HG03558 (cell line): ENCODE results near the gene CACFD1.
"Not testable (repeated sequence)": the region's sequence is repeated elsewhere in the genome, so short reads cannot be mapped to it uniquely, and the experiment has no call there.

ENCODE experiments used
- ATAC-seq: cut with Tn5 transposase; IDR thresholded peaks from one replicate; pipeline ENCODE4 v1.9.1; 2021; ENCODE audit warnings: moderate number of reproducible peaks; ENCODE audit not compliant: unreplicated experiment; ENCODE audit errors: extremely low read depth

The CACFD1 gene

DNA sequence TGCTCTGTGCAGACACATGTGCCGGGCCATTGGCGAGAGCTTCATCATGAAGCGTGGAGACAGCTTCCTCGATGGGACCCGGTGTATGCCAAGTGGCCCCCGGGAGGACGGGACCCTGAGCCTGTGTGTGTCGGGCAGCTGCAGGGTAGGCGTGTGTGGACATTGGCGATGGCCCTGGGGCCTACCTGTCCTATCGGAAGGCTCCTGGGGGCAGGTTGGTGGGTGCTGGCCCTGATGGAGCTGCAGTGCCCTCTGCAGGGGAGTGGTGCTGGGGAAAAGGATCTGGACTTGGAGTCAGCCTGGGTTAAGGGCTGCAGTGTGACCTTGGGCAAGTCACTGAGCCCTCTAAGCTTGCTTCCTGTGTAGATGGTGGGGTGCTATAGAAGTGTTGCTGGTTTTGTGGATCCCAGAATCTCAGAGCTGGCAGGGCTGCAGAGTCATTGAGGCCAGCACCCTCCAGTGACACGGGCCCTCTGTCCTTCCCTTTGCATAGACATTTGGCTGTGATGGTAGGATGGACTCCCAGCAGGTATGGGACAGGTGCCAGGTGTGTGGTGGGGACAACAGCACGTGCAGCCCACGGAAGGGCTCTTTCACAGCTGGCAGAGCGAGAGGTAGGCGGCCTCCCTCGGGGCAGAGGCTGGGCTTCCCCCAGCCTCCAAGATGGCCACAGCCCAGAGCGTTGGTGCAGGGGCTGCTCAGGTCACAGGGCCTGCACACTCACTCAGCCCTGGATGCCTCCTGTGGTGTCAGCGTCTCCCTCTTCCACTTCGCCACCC, 21.8 kb upstream of the CACFD1 start:
- ATAC-seq, result no peak

DNA sequence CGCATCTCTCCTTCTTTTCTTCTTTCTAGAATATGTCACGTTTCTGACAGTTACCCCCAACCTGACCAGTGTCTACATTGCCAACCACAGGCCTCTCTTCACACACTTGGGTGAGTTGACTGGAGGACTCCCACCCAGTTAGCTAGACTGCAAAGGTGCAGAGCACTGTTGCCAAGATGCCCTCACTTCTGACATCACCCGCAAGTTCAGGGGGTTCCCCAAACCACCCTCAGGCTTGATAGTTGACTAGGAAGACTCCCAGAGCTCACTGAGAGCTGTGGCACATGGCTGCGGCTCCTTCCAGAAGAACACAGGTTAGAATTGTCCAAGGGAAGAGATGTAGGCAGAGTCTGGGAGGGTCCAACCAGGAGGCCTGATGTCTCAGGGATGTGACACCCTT, 20.4 kb upstream of the CACFD1 start:
- ATAC-seq, result no peak

DNA sequence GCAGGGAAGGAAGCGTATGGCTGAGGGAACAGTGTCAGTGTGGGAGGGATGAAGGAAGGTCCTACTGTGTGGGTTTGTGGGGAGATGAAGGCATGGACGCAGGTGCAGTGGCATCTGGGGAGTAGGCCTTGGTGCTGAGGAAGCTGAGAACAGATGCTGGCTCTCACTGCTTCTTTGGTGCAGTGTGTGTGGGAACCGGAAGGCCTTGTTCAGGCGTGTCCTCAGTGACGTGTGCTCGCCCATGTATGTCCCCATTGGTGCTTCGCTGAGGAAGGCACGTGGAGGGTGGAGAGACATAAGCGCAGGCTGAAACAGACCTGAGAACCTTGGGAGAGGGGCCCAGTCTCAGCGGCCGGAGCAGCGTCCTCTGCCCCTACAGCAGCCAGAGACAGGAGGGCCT, 18.9 kb upstream of the CACFD1 start:
- no peak for ATAC-seq

- no peak for ATAC-seq
These were observed 18.2 kb upstream of the CACFD1 start for GRCh38 chr9:133441571-133441970.

- no peak for ATAC-seq
These were observed 16.5 kb upstream of the CACFD1 start for GRCh38 chr9:133443248-133443647.

- ATAC-seq, result no peak
These were observed 15.8 kb upstream of the CACFD1 start for GRCh38 chr9:133443982-133444381.

DNA sequence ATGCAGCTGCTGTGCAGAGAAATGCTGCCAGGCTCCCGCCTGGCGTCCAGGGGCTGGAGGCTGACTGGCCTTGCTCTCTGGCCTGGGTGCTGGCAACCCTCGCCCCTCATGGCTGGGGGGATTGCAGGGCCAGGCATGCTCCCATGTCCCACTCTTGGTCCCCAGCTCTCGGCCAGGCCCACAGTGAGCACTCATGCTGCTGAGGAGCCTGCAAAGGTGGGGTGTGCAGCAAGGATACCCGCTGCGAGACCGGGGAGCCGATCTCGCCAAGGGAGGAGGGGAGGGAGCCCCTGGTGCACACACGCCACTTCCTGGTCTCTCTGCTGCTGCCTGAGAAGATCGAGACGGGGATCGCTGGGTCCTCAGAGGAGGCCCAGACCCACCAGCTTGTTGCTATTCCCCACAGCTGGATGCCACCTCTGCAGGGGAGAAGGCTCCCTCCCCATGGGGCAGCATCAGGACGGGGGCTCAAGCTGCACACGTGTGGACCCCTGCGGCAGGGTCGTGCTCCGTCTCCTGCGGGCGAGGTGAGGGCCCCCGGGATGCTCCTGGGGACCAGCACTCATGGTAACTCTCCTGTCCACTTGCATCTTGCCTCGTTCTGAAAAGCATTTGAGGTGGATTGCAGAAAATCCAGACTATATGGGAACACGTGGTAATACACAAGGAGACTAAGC, 14.3 kb upstream of the CACFD1 start:
- ATAC-seq, result no peak

DNA sequence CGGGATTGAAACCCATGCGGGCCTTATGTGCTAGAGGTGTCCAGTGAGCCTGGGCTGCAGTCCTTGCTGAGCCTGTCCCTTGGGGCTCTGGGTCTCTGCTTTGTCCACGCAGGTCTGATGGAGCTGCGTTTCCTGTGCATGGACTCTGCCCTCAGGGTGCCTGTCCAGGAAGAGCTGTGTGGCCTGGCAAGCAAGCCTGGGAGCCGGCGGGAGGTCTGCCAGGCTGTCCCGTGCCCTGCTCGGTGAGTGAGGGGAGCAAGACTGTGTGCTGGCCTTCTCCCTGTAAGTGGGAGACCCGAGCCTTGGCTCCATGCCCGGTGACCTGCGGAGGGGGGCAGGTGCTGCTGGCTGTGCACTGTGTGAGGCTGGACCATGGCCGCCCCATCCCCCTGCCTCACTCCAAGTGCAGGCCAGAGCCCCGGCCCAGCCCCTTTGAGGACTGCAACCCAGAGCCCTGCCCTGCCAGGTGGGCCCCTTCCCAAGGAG, 11.2 kb upstream of the CACFD1 start:
- no peak for ATAC-seq

- ATAC-seq, result no peak
These were observed 10.0 kb upstream of the CACFD1 start for GRCh38 chr9:133449760-133450159.

GRCh38 chr9:133451865-133452264, 7.9 kb upstream of the CACFD1 start:
- not testable (repeated sequence) for ATAC-seq

DNA sequence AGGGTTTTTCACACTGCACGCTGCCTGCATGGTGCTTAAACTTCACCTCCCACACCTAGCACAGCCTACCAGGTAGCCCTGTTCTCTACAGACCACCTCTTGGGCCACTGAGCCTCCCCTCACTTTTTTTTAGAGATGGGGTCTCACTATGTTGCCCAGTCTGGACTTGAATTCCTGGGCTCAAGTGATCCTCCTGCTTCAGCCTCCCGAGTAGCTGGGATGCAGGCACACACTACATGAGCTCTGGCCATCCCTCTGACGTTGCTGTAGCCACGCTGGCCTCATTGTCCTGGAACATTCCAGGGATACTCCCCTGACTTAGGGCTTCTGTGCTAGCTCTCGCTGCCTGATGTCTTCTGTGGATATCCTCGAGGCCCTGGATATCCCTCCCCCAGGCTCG, 7.2 kb upstream of the CACFD1 start:
- no peak for ATAC-seq

DNA sequence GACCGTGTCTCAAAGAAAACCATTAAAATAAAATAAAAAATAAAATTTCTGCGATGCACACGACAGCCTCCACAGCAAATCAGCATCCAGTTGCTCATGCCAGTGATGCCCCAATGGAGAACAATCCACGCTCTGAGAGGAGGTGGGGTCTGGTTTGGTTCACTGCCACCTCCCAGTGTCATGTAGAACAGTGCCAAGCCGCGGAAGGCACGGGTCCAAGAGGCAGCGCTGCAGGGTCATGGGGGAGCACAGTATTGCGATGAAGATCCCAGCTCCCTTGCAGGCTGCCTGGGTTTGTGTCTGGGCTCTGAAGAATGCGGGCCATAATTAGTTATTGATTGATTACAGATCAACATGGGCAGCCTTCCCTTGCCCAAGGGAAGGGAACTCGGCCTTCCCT, 6.1 kb upstream of the CACFD1 start:
- ATAC-seq, result no peak

- no peak for ATAC-seq
These were observed 5.5 kb upstream of the CACFD1 start for GRCh38 chr9:133454325-133454724.

DNA sequence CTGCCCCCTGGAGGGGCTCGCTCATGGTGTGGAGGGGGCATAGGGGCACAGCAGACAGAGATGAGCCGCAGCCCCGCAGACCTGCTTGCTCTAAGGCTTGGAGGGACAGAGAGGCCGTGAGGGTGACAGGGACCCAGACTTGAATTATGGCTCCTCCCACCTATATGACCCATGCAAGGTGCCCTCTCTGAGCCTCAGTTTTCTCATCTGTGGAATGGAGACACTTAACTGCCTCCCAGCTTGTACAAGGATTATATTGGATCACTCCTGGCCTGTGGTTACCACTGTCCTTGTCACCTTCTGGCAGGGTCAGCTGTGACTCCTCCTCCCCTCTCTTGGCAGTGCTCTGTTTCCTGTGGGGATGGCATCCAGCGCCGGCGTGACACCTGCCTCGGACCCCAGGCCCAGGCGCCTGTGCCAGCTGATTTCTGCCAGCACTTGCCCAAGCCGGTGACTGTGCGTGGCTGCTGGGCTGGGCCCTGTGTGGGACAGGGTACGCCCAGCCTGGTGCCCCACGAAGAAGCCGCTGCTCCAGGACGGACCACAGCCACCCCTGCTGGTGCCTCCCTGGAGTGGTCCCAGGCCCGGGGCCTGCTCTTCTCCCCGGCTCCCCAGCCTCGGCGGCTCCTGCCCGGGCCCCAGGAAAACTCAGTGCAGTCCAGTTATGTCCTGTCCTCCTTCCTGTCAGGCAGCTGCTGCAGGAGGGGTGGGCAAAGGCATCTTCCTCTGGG, 4.7 kb upstream of the CACFD1 start:
- no peak for ATAC-seq

GRCh38 chr9:133455936-133456335, 3.8 kb upstream of the CACFD1 start:
- ATAC-seq, result no peak

DNA sequence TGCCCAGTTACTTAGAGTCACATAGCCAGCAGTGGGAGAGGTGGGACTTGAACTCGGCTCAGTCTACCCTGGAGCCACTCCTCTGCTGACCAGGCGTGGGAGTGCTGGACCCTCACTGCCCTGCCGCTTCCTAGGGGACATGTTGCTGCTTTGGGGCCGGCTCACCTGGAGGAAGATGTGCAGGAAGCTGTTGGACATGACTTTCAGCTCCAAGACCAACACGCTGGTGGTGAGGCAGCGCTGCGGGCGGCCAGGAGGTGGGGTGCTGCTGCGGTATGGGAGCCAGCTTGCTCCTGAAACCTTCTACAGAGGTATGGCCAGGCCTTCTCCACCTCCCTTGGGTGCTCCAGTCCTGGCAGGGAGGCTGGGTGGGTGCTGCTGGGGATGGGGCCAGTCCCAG, 3.4 kb upstream of the CACFD1 start:
- ATAC-seq, result no peak

DNA sequence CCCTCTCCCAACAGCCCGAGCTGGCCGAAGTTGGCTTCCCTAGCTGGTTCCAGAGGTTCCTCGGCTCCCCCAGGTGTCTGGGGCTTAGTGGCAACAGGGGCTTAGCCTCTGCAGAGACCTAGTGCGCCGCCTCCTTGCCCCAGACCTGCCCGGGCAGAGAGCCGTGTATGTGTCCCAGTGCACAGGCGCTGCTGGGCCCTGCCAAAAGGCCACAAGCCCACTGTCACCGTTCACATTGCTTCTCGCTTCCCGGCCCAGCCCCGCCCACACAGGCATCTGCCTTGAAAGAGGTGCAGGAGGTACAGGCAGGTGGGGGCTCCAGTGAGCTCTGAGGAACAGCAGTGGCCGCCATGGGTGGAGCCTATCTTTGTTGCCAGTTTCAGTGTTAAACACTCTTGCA, 2.5 kb upstream of the CACFD1 start:
- ATAC-seq, result no peak

GRCh38 chr9:133457748-133458147, 2.0 kb upstream of the CACFD1 start:
- ATAC-seq, result no peak

GRCh38 chr9:133458643-133459312, 1.0 kb upstream of the CACFD1 start:
- no peak for ATAC-seq

DNA sequence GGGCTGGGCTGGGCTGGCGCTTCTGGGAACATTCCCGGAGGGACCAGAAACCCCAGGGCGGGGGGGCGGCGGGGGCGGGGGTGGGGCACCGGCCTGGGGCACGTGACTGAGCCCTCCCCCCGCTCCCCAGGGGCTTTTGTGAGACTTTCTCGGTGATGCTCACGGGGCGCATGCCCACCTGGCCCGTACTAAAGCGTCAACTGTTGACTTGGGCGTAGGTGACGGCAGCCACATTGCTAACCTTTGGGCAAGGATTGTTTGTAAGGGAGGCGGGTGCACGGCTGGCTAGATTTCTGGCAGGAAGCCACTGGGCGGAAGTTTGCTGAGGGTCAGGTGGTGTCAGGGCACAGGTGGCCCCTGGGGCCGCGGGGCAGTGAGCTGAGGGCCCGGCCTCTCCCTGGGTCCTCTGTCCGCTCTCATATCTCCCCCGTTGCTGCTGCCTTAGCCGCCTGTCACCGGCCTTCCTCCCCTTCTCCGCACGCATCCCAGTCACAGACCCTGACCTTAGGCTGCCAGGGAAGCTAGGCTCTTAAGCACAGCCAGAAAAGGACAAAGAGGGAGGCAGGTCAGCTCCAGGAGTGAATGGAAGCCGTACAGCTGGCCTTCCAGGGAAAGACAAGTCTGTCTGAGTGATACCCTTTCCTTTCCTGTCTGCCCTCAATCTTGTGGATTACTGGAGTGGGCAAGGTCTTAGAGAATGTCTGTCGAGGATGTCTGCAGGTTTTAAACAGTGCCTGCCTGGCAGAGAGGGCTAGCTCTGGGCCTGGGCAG, 812 bp downstream of the CACFD1 start:
- no peak for ATAC-seq
